Uterus (tissue), 2 donors: ENCODE results near the gene PSMD1.

Source experiments
- CTCF ChIP-seq, 4 experiments: fragments of 200-600 bp in 2 of 4; fragments of 450-650 bp in 2 of 4; sonication (generic) in 2 of 4; IDR thresholded peaks; one replicate each; pipeline ENCODE4 v1.5.1; 2016 to 2019; ENCODE audit warnings: antibody characterized with exemption in 4 of 4, mild to moderate bottlenecking in 2 of 4, moderate library complexity in 1 of 4
- POLR2A ChIP-seq, 2 donors: fragments of 450-650 bp; IDR thresholded peaks; one replicate each; pipeline ENCODE4 v1.6.1; 2016; ENCODE audit warnings: antibody characterized with exemption in 2 of 2, mild to moderate bottlenecking in 1 of 2, moderate library complexity in 1 of 2

DNA sequence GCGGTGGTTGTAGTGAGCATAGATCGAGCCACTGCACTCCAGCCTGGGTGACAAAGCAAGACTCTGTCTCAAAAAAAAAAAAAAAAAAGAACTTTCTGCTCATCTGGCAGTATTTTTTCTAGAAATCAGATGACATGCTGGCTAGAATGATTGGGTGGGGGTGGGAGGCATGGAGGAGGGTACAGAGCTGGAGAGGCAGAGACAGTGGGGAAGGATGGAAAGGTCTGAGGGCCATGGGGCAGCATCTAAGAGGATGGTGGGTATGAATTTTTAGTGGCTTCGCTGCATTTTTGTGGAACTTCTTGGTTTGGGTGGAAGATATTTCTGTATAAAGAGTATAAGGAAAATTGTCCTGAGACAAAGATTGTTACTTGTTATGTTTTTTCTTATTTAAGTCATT is 165.1 kb downstream of the PSMD1 start:
- TF ChIP-seq CTCF (IDR thresholded peaks at IDR 0.05) = no peak
- no peak for TF ChIP-seq POLR2A (IDR thresholded peaks at IDR 0.05)
